ENCODE data around the gene CPHXL2. TPM values are rescaled to one million over a fixed set of nuclear protein-coding genes. Genes with fewer than 3 reads are reported as not detected.

CPHXL2 gene
- total RNA-seq, 6 experiments from 2014 or later, result not detected

GRCh38 chr16:75687361-75687760, 10.6 kb upstream of the CPHXL2 start:
- TF ChIP-seq POLR2A (IDR thresholded peaks at IDR 0.05) (no peak), CTCF (IDR thresholded peaks at IDR 0.05) (no peak)
- ATAC-seq, result no peak
- H3K9me3 ChIP-seq, result no peaks in the 10 kb centered on the region
- H3K27ac ChIP-seq, result no peak overlapping the region
- intact Hi-C loops (cut with DNase I), result no loop called here
- DNase-seq, result no peak
- no peaks in the 10 kb centered on the region for H3K4me1 ChIP-seq
- no peaks in the 10 kb centered on the region for H3K36me3 ChIP-seq
- no peaks in the 10 kb centered on the region for H3K27me3 ChIP-seq
- H3K4me3 ChIP-seq, result no peak overlapping the region

GRCh38 chr16:75682308-75682707, 5.5 kb upstream of the CPHXL2 start:
- Histone ChIP-seq H3K9me3 (no peaks in the 10 kb centered on the region), H3K4me3 (no peak overlapping the region), H3K27ac (no peak overlapping the region), H3K4me1 (no peaks in the 10 kb centered on the region), H3K27me3 (no peaks in the 10 kb centered on the region), H3K36me3 (no peaks in the 10 kb centered on the region)
- WGBS (ENCODE audit: insufficient coverage, low coverage, low lambda C conversion rate, missing lambda C conversion rate), result 95% methylated on average over 7 of the region's 14 CpGs
- TF ChIP-seq CTCF (IDR thresholded peaks at IDR 0.05) (no peak), POLR2A (IDR thresholded peaks at IDR 0.05) (no peak)
- intact Hi-C loops (cut with DNase I), result no loop called here
- DNase-seq (no peak), ATAC-seq (no peak)

GRCh38 chr16:75679366-75679765, 2.6 kb upstream of the CPHXL2 start:
- WGBS (ENCODE audit: insufficient coverage, low coverage, low lambda C conversion rate, missing lambda C conversion rate), result 72% methylated on average over 4 of the region's 5 CpGs
- DNase-seq, result no peak
- H3K9me3 ChIP-seq, result no peaks in the 10 kb centered on the region

GRCh38 chr16:75667503-75667902, 9.3 kb downstream of the CPHXL2 start:
- Histone ChIP-seq H3K4me1 (no peaks in the 10 kb centered on the region), H3K9me3 (no peaks in the 10 kb centered on the region), H3K27me3 (no peaks in the 10 kb centered on the region), H3K36me3 (no peaks in the 10 kb centered on the region), H3K27ac (no peak overlapping the region), H3K4me3 (no peak overlapping the region)
- intact Hi-C loops (cut with DNase I), result no loop called here
- ATAC-seq (no peak), DNase-seq (no peak)
- no peak for TF ChIP-seq CTCF (IDR thresholded peaks at IDR 0.05)

More at GRCh38 chr16:75679366-75679765, 2.6 kb upstream of the CPHXL2 start:
- no peak overlapping the region for H3K27ac ChIP-seq
- H3K36me3 ChIP-seq, result no peaks in the 10 kb centered on the region
- intact Hi-C loops (cut with DNase I), result no loop called here
- H3K4me1 ChIP-seq, result no peaks in the 10 kb centered on the region
- no peaks in the 10 kb centered on the region for H3K27me3 ChIP-seq
- H3K4me3 ChIP-seq, result no peak overlapping the region
- no peak for ATAC-seq
- TF ChIP-seq POLR2A (IDR thresholded peaks at IDR 0.05) (no peak), CTCF (IDR thresholded peaks at IDR 0.05) (no peak)

GRCh38 chr16:75660726-75661302, 16.0 kb downstream of the CPHXL2 start:
- no peaks in the 10 kb centered on the region for H3K27me3 ChIP-seq
- no peak overlapping the region for H3K4me3 ChIP-seq
- TF ChIP-seq POLR2A (IDR thresholded peaks at IDR 0.05) (no peak), CTCF (IDR thresholded peaks at IDR 0.05) (no peak)
- H3K36me3 ChIP-seq, result peaks cover 0 to 32% (median 7%) of the 10 kb centered on the region in 4 donors
- intact Hi-C loops (cut with DNase I), result no loop called here
- DNase-seq (no peak), ATAC-seq (peak; percentile 30 to 63 (median 39))
- H3K27ac ChIP-seq, result no peak overlapping the region
- 77% methylated on average over 4 of the region's 4 CpGs for WGBS (ENCODE audit: insufficient coverage, low coverage, low lambda C conversion rate, missing lambda C conversion rate)
- H3K9me3 ChIP-seq, result no peaks in the 10 kb centered on the region
- no peaks in the 10 kb centered on the region for H3K4me1 ChIP-seq
